ENCODE results near the gene LCT.
"Not testable (repeated sequence)": the region's sequence is repeated elsewhere in the genome, so short reads cannot be mapped to it uniquely, and the experiment has no call there.

Gene LCT

DNA sequence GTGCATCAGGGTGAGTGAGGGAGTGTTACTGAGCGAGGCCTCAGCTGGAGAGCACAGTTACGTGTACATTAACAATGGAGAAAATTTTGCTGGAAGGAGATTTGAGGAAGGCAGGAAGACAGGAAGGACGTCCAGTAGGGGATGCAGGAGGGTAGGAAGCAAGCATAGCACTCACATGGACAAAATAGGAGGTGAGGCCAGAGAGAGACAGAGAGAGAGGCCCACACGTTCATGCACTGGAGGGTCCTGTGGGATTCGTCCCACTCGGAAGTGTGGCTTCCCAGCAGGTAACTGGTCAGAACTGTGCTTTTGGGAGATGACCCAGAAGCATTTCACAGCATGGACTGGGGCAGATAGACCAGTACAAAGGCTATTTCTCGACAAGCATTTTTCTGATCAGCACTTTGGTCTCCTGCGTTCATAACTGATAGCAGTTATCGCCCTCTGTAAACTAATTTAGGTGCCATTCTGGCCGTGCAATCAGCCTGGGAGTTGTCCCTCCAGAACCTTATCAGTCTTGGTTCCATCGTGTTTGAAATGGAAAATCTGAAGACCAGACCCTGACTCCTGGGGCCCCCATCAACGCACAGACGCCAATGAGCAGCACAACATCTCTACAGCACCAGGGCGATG, 5.7 kb downstream of the LCT start:
- no peak for DNase-seq

DNA sequence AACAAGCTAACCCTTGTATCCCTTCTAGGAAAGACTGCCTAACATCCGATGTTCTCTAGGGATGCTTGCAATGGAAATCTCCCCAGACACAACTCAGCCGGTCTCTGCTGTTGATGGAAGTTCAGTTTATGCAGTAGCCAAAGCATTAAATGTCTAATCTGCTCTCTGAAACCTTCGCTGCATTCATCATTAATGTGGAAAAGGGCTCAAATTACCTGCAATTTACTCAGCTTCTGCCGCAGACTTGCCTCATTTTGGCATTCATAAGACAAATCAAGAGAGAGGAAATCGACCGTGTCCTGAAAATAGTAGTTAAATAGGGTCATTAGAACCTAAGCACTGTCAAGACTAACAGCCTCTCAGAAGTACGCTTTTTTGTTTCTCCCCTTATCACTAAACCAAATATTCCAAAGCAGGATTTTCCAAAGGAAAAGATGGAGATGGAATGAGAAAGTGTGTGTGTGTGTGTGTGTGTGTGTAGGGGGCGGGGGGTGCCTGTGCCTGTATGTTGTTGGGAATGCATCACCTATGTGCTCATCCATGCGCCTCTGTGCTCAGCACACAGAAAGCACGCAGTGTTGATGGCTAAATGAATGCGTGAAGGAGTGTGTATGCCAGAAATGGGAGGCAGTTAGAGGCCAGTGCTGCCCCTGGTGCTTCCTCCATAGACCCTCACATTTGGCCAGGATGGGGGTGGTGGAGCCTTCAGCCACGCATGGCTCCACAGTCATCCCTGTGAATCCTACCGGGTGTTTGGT, 7.4 kb downstream of the LCT start:
- DNase-seq = peak; percentile 87

DNA sequence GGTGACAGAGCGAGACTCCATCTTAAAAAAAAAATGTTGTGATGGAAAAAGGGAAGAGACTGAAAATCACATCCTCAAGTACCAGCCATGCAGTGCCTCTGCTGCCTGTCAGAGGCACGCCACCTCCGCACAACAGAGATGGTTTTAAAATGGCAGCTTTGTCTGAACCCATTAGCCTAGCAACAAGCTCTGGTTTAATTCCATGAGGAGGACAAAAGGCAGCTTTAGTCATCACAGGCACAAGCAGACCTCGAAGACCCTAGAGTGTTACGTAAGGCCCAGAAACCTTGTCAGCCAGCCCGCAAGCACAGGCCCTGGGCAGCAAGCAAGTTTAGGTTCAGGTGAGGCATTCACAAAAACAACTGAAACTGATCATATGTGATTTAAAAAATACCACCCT, 10.4 kb downstream of the LCT start:
- DNase-seq = no peak

DNA sequence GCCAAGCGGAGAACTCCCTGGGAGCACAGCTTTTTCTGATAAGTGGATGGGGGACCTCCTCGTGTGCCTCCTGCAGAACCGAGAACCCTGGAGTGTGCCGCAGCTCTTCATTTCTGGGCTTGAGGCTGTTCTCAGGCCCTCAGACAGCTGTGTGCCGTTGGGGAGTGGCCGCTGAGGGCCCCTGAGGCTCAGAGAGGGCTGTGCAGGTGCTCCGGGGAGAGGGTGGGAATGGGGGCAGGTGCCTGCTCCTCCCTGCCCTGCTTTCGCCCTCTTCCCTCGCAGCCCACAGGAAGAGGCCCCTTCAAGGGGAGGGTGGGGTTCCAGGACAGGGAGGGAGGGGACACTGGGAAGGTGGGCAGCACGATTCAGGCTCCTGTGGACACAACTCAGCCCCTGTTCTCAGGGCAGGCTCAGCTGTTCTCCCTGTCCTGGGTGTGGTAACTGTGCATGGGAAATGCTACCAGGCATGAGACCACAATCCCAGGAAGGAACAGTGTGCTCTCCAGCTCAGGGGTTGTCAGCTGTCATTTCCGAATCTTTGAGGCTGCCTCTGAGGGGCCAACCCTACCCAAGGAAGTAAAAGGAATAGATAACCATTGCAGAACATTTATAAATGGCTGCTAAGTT, 11.3 kb downstream of the LCT start:
- no peak for DNase-seq

DNA sequence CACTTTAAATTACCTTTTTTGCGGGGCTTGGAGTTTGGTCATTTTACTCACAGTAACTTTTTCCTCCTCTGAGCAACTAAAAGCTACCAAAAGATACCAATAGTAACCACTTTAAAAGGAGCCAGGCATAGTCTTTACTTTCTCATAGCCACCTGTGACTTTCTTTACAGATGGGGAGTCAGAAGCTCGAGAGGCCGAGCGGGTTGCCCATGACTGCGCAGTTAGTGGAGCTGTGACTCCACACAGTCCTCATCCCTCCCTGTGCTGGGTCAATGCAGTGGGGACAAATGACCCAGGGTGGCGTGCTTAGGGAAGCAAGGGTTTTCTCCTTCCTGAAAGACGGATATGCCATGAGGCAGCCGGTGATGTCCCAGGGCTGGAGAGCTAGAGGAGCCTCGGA, 11.9 kb downstream of the LCT start:
- DNase-seq = no peak

DNA sequence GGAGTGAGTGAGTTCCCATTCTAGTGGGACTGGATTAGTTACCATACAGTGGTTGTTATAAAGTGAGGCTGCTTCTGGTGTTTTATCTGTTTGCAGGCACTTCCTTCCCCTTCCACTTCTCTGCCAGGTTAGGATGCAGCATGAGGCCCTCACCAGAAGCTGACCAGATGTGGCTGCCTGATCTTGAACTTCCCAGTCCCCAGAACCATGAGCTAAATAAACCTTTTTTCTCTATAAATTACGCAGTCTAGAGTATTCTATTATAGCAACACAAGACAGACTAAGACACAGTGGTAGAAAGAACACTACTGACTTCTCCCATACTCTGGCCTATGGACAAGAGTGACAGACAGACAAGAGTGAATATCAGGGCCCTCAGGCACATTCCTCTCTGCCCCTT, 14.1 kb downstream of the LCT start:
- DNase-seq = no peak

DNA sequence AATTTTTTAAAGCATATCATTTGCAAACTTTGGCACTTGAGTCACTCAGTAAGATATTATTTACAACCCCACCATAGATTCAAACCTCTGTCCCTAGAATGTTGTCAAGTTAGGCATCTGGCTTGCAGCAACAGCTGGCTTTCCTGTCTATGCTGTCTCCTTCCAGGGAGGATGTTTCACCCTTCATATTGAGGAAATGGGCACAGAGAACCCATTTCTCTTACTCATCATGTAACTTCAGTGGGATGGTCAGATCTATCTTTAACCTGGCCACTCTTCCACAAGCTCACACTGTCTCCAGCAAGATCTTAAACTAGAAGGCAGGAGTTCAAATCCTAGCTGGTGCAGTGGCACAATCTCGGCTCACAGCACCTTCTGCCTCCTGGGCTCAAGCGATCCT, 15.8 kb downstream of the LCT start:
- DNase-seq = no peak

DNA sequence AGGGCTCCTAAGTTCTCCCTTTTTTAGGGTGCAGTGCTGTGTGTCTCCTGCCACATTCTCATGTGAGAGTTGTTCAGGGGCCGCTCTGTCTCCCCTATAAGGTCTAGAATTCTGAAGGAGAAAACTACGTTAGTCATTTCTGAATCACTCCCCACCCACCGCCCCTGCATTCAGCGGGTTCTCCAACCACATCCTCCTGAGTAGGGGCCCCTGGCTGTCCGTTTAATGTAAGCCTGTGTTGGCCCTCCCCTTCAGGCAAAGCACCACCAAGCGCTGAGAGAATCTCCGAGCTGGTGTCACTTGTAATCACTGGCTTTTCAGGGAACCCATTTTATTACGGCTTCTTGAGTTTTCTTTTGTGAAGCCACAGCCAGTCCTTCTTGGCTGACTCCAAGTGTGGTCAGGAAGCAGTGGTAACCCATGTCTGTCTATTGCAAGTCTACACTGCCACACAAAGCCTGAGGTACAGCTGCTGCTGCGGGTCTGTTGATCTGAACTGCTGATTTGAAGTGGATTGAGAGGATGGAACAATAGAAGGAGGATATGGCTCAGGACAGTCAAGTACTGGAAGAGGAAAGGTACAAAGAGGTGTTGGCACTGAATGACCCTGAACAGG, 16.9 kb downstream of the LCT start:
- no peak for DNase-seq

DNA sequence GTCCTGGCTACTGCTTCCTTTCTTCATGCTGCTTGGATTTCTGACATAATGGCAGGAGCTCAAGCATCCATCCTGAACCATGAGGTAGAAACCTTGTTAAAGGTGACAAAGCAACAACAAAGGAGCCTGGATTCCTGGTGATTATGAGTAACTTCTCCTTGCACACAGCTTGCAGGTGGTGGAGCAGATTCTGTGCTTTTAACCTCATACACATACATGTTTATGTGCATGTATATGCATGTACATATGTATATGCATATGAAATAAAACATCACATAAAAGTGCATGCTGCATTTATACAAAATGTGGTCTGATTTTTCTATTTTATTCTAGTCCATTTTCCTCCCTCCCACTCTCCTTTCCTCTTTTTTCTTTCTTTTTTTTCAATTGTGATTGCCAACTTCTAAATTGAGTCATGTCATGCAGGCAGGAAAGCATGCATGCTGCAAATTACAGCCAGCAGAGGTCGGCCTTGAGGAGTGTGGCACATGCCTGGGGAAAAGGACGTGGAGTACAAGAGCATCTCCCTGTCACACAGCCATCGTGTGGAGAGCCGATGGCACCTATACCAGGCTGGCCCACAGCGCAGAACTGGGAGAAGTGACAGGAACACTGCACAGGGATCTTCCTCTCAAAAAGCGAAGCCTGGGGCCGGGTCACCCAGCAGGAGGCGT, 17.9 kb downstream of the LCT start:
- no peak for DNase-seq

DNA sequence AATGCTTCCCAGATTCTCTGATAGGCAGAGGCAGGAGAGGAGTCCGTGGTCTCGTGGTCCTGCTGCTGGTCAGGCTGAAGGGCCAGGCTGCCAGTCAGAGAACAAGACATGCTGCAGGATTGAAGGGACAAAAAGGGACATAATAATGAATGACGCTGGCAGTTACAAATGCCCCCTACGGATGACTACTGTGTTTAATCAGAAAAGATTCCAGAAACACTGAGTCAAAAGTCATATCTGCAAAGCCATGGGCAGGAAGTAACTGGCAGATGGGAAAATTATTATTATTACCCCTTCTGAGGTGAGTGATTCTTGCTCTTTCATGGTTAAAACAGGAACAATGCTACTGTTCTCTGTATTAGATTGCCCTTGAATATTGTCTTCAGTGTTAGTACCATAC, 19.0 kb downstream of the LCT start:
- DNase-seq = no peak

DNA sequence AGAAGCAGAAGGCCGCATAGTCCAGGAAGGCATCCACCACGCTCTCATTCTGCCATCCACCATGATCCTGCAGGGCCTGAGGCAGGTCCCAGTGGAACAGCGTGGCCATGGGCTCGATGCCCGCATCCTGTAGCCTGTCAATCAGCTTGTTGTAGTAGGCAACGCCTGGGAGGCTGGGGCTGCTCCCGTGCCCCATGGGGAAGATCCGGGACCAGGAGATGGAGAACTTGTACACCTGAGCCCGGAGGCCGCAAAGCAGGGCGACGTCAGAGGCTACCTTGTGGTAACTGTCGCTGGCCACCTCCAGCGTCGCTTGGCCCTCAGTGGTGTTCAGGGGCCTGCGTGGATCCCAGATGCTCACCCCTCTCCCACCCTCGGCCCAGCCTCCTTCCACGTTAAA, 19.5 kb downstream of the LCT start:
- no peak for DNase-seq

DNA sequence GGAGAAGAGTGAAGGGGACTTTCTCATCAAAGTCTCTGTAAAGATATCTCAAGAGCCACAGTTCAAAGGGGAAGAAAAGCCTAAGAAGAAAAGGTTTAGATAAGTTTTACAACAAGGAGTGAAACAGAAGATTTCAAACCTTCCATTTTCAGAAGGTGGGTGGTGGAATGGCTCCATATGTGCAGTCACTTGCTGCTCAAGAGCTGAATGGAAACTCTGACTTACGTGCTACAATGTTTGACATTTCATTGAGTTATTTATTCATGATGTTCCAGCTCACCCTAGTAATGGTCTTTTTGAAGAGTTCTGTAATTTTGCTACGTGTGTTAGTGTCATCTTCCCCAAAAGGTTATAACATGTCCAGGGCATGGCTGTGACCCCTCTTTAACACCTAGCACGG, 21.7 kb downstream of the LCT start:
- DNase-seq = no peak

DNA sequence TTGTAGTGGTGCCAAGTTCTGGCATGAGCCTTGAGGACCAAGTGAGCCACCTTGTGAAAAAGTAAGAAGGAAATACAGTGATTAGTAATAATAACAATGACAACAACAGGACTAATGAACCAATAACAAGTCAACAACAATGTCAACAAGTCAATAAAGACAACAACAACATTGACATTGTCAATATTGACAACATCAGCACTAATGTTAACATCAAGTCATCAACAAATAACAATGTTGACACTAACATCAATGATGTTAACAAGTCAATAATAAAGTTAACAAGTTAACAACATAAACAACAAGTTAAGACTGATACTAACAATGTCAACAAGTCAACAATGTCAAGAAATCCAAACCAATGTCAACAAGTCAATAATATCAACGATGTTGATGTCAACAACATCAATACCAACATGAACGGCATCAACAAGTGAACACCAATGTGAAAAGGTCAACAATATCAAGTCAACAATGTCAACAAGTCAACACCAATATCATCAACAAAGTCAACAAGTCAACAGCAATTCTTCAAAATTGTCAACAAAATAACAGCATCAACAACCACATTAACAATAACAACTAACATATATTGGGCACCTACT, 24.0 kb downstream of the LCT start:
- no peak for DNase-seq

DNA sequence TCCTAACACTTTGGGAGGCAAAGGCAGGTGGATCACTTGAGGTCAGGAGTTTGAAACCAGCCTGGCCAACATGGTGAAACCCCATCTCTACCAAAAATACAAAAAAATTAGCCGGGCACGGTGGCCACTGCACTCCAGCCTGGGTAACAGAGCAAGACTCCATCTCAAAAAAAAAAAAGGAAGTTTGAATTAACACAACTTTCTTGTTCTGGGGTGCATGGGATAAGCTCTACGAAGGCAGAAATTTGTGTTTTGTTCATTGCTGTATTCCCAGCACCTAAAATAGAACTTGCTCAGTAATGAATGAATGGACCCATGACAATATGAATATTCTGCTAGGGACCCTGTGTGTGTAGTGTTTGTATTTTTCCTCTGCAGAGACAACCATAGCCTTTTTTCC, 29.1 kb downstream of the LCT start:
- not testable (repeated sequence) for DNase-seq

DNA sequence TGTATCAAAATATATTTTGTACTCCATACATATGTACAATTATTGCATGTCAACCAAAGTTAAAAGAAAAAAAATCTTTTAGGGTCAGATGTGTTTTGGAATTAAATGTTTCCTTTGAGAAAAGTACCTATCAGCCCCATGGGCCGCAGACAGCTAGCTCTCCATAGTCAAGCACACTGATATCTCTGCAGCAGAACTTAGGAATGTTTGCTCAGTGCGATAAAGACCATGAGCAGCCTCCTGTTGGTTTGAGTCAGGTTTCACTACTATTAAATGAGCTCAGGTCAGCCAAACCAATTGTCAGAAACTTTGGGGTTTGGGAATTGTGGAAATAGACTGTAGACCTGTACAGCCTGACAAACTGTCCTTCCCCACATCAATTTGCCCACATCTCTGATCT, 33.7 kb downstream of the LCT start:
- DNase-seq = no peak

DNA sequence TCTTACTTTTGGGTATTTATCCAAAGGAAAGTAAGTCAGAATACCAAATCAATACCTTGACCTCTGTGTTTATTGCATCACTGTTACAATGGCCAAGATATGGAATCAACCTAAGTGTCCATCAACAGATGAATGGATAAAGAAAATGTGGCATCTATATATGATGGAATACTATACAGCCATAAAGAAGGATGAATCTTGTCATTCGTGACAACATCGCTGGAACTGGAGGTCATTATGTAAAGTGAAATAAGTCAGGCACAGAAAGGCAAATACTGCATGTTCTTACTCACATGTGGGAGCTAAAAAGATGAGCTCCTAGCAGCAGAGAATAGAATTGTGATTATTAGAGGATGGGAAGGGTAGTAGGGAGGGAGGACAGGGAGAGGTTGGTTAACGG, 34.6 kb downstream of the LCT start:
- no peak for DNase-seq

DNA sequence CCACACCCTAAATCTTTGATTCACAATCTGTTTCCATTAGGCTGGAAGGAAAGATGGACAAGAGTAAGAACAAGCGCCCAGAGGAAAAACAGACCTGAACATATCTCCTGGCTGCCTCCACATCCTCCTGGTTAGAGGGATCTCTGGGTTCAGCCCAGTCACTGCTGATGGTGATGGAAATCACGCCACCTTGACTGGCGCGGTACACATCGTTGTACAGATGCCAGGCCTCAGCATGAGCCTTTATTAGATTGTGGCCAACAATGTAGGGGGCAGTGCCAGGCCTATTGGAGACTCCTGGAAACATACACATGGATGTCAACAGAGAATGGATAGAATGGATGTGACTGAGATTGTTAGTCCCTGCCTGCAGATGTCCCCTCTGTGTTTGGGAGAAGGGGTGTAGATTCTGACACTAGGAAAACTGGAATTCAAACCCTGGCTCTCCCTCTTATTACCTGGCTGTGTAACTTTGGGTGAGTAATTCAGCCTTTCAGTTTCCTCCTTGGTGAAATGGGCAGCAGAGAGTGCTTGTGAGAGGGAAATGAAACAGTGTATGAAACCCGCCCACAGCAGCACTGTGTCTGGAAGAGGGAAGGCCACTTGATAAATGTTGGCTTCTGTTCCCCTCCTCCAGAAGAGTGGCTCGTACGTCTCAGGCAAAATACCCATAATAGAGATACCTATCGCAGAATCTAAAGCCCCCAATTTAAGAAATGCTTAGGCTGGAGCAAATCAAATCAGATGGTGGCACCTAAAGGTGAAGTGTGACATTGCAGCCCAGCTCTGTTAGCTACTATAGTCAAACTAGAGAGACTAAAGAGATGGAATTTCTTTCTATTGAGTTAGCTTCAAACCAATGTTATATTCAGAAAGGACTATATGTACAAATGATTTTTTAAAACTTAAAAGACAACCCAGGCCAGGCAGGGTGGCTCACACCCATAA, 36.2 kb downstream of the LCT start:
- no peak for DNase-seq

DNA sequence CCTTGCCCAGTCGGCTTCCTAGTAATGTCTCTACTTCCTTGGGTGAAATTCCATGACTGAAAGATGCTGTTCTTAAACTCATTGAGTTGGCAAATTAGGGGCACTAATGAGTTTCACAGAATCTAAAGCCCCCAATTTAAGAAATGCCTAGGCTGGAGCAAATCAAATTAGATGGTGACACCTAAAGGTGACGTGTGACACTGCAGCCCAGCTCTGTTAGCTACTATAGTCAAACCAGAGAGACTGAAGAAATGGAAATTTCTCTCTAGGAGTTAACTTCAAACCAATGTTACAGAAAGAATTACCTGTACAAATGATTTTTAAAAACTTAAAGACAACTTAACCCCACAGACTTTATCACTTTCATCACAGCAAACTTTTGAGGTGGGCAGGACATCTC, 37.2 kb downstream of the LCT start:
- no peak for DNase-seq

DNA sequence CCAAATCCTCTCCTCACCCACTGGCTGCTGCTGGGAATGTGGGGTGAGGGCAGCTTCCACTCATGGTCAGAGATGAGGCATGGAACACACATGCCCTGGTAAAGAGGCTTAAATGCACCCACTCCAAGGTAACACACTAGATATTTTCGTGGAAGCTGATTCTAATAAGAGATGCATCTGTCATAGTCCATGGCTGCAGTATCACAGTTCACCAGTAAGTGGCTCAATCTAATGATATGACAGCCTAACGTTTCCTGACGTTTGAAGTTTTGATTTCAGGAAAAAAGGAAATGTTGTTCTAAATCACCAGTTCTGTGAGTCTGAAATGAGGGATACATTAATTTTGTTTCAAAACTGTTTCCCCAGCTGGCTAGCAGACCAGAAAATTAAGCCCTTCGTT, 38.2 kb downstream of the LCT start:
- DNase-seq = no peak

DNA sequence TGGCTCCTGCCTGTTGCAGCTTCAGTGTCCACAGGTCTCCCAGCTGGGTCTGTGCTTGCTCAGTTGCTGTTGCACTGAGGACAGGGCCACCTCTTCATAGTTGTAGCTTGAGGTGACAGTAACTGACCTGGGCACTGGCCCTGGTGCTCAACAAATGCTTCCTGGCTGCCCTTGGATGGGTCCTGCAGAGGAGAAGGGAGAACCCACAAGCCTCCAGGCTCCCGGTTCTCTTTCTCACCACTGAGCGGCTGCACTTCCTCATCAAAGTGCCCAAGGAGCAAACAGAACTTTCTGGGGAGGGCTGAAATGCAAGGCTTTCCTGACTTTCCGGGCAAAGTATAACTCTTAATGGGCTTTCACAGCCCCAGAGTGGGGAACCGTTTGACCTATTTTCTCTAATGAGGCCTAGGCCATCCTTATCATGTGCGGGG, 38.7 kb downstream of the LCT start:
- no peak for DNase-seq

DNA sequence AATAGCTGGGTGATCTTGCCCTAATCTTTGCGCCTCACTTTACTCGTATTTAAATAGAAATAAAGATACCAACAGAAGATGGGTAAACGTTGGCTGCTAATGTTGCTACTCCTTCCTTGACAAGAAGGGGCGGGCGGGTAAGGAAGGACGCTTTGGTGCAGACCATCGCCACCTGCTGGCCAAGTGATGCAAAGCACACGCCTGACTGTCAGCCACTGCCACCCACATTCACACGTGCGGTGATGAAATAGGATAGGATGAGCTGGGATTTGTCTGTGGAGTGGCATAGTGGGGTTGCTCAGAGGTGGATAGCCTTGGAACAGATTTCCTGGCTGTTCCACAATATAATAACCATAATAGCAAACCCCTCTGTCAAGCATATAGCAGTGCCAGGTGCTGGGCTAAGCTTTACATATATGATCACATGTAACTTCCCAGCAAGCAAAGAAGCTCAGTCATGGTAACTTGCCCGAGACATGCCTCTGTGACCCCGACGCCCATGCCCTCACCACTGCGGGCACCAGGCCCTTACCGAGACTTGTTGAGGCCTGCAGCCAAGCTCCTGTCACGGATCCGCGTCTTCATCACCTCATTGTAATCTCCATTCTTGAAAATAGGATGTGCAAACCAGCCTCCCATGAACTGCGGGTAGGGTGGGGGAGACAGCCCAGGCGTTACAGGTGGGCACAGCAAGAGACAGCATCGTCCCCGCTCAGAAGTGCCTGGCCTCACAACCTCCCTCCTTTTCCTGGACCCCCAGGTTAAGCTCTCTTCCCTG, 39.3 kb downstream of the LCT start:
- DNase-seq = peak; percentile 6
